SK-N-SH (cell line): ENCODE data around the gene CIDEC.

Source experiments
- CTCF ChIP-seq: fragments of 200-600 bp; sonication (generic); IDR thresholded peaks from 2 replicates; pipeline ENCODE4 v1.6.1; 2017; ENCODE audit warnings: antibody characterized with exemption, mild to moderate bottlenecking, moderate library complexity
- EP300 ChIP-seq, 2 experiments: IDR thresholded peaks; 2 replicates each; pipeline versions ENCODE4 v1.4.0 to v1.6.1; 2012; ENCODE audit warnings: borderline replicate concordance in 1 of 2, low read depth in 1 of 2, low read length in 1 of 2
- POLR2AphosphoS5 ChIP-seq: IDR thresholded peaks from 2 replicates; pipeline ENCODE4 v1.6.1; 2012; ENCODE audit warnings: low read depth, low read length
- RAD21 ChIP-seq: IDR thresholded peaks from 2 replicates; pipeline ENCODE4 v1.6.1; 2012; ENCODE audit warnings: mild to moderate bottlenecking, low read length
- SMC3 ChIP-seq: IDR thresholded peaks from 2 replicates; pipeline ENCODE4 v1.6.1; 2012; ENCODE audit warnings: low read depth, low read length, improper control_type of control experiment
- TEAD4 ChIP-seq: IDR thresholded peaks from 2 replicates; pipeline ENCODE4 v1.4.0; 2012; ENCODE audit warnings: mild to moderate bottlenecking, borderline replicate concordance; ENCODE audit not compliant: insufficient read depth

- TF ChIP-seq CTCF (no peak), POLR2AphosphoS5 (no peak), TEAD4 (no peak), EP300 (IDR thresholded peaks at IDR 0.05; ENCODE audit: borderline replicate concordance in 1 of 2, low read depth in 1 of 2, low read length in 1 of 2) (no peak), RAD21 (no peak), SMC3 (no peak)
Observed at GRCh38 chr3:9863058-9863772, 16.8 kb downstream of the CIDEC start.
